Upper lobe of left lung (tissue), 4 donors: ENCODE results near the gene STARD7.

Experiments used
- CTCF ChIP-seq, 6 experiments: fragments of 450-650 bp in 4 of 6; fragments of 200-600 bp in 2 of 6; sonication (generic) in 2 of 6; IDR thresholded peaks; one replicate each; pipeline ENCODE4 v1.5.1; 2016 to 2019; ENCODE audit warnings: antibody characterized with exemption in 6 of 6
- POLR2A ChIP-seq, 4 donors: fragments of 450-650 bp; IDR thresholded peaks; one replicate each; pipeline ENCODE4 v1.5.1; 2016 to 2017; ENCODE audit warnings: antibody characterized with exemption in 4 of 4, mild to moderate bottlenecking in 2 of 4
- POLR2AphosphoS5 ChIP-seq, 2 donors: sonication (generic); formaldehyde crosslinking; IDR thresholded peaks; one replicate each; pipeline ENCODE4 v1.5.1; 2017; ENCODE audit warnings: antibody characterized with exemption in 2 of 2

GRCh38 chr2:96213379-96213778, 4.8 kb upstream of the STARD7 start:
- TF ChIP-seq CTCF (IDR thresholded peaks at IDR 0.05) (no peak), POLR2A (IDR thresholded peaks at IDR 0.05) (no peak), POLR2AphosphoS5 (IDR thresholded peaks at IDR 0.05) (no peak)
